Measurements from ENCODE around the gene NLRP1. TPM values are rescaled to one million over a fixed set of nuclear protein-coding genes. Genes with fewer than 3 reads are reported as not detected.

Gene NLRP1
- total RNA-seq, 1 donor from 2014 or later = 7.8 TPM

- Mint-ChIP-seq H3K9me3 (ENCODE audit: unreplicated experiment) (no peaks in the 10 kb centered on the region), H3K4me1 (ENCODE audit: unreplicated experiment) (peaks cover 10% of the 10 kb centered on the region), H3K27ac (ENCODE audit: unreplicated experiment) (no peak overlapping the region)
Measured at GRCh38 chr17:5552841-5553240, 31.5 kb downstream of the NLRP1 start.

DNA sequence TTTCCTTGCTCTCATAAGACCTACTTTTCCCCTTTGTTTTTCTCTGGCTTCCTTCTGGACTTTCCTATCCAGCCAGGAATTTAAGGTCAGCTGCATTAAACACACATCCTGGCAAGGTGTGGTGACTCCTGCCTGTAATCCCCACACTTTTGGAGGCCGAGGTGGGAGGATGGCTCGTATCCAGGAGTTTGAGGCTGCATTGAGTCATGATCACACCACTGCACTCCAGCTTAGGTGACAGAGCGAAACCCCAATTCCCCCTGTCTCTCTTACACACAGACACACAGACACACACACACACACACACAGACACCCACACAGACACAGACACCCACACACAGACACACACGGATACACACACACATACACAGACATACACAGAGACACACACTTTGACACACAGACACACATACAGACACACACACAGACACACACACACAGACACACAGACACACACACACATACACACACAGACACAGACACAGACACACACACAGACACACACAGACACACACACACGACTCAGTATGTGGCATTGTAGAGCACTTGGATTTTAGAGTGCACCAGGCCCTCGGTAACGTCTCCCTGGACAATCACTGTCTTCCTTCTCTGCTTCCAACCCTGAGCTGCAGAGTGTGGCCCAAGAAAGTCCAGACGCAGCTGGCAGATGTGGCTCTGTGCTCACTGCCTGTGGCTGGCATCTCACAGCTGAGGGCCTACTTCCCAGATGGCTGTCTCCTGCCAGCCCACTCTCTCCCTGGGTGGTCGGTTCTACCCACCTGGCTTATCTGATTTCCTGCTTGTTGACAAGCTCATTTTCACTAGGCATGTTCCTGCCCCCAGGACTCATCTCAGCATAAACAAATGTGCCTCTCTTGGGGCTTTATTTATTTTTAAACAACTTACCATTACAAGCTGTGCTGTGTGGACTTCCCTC lies 39.0 kb downstream of the NLRP1 start:
- H3K9me3 Mint-ChIP-seq (ENCODE audit: unreplicated experiment) = no peaks in the 10 kb centered on the region
- TF ChIP-seq CTCF (IDR thresholded peaks at IDR 0.05; ENCODE audit: unreplicated experiment) = no peak
- peaks cover 2% of the 10 kb centered on the region for H3K4me1 Mint-ChIP-seq (ENCODE audit: unreplicated experiment)

More at GRCh38 chr17:5552841-5553240, 31.5 kb downstream of the NLRP1 start:
- Mint-ChIP-seq H3K36me3 (ENCODE audit: low read depth, unreplicated experiment) (no peaks in the 10 kb centered on the region), H3K4me3 (ENCODE audit: unreplicated experiment) (no peak overlapping the region), H3K27me3 (ENCODE audit: unreplicated experiment) (no peaks in the 10 kb centered on the region)
- DNase-seq (ENCODE audit: low spot score) = no peak
- TF ChIP-seq CTCF (IDR thresholded peaks at IDR 0.05; ENCODE audit: unreplicated experiment) = no peak

GRCh38 chr17:5544115-5544514 lies 40.2 kb downstream of the NLRP1 start:
- peaks cover 2% of the 10 kb centered on the region for H3K4me1 Mint-ChIP-seq (ENCODE audit: unreplicated experiment)
- H3K9me3 Mint-ChIP-seq (ENCODE audit: unreplicated experiment) = no peaks in the 10 kb centered on the region
- no peak overlapping the region for H3K27ac Mint-ChIP-seq (ENCODE audit: unreplicated experiment)
- TF ChIP-seq CTCF (IDR thresholded peaks at IDR 0.05; ENCODE audit: unreplicated experiment) = no peak
- peaks cover 16% of the 10 kb centered on the region for H3K27me3 Mint-ChIP-seq (ENCODE audit: unreplicated experiment)
- DNase-seq (ENCODE audit: low spot score) = no peak
- H3K36me3 Mint-ChIP-seq (ENCODE audit: low read depth, unreplicated experiment) = peaks cover 9% of the 10 kb centered on the region
- no peak overlapping the region for H3K4me3 Mint-ChIP-seq (ENCODE audit: unreplicated experiment)

More for the DNA sequence above, 39.0 kb downstream of the NLRP1 start:
- H3K4me3 Mint-ChIP-seq (ENCODE audit: unreplicated experiment) = no peak overlapping the region
- peaks cover 15% of the 10 kb centered on the region for H3K27me3 Mint-ChIP-seq (ENCODE audit: unreplicated experiment)
- peaks cover 9% of the 10 kb centered on the region for H3K36me3 Mint-ChIP-seq (ENCODE audit: low read depth, unreplicated experiment)
- no peak for DNase-seq (ENCODE audit: low spot score)
- H3K27ac Mint-ChIP-seq (ENCODE audit: unreplicated experiment) = no peak overlapping the region

- H3K9me3 Mint-ChIP-seq (ENCODE audit: unreplicated experiment) = no peaks in the 10 kb centered on the region
- no peak for TF ChIP-seq CTCF (IDR thresholded peaks at IDR 0.05; ENCODE audit: unreplicated experiment)
- no peak overlapping the region for H3K27ac Mint-ChIP-seq (ENCODE audit: unreplicated experiment)
- H3K4me1 Mint-ChIP-seq (ENCODE audit: unreplicated experiment) = peaks cover 2% of the 10 kb centered on the region
- peaks cover 9% of the 10 kb centered on the region for H3K36me3 Mint-ChIP-seq (ENCODE audit: low read depth, unreplicated experiment)
- no peak overlapping the region for H3K4me3 Mint-ChIP-seq (ENCODE audit: unreplicated experiment)
- DNase-seq (ENCODE audit: low spot score) = no peak
- H3K27me3 Mint-ChIP-seq (ENCODE audit: unreplicated experiment) = peaks cover 16% of the 10 kb centered on the region
Measured at GRCh38 chr17:5541610-5542202, 42.6 kb downstream of the NLRP1 start.

GRCh38 chr17:5540321-5540720 lies 44.0 kb downstream of the NLRP1 start:
- Mint-ChIP-seq H3K4me3 (ENCODE audit: unreplicated experiment) (no peak overlapping the region), H3K4me1 (ENCODE audit: unreplicated experiment) (peaks cover under 1% of the 10 kb centered on the region), H3K36me3 (ENCODE audit: low read depth, unreplicated experiment) (peaks cover 5% of the 10 kb centered on the region), H3K27me3 (ENCODE audit: unreplicated experiment) (peaks cover 15% of the 10 kb centered on the region), H3K9me3 (ENCODE audit: unreplicated experiment) (no peaks in the 10 kb centered on the region), H3K27ac (ENCODE audit: unreplicated experiment) (peak overlapping the region; percentile 54)
- no peak for DNase-seq (ENCODE audit: low spot score)
- no peak for TF ChIP-seq CTCF (IDR thresholded peaks at IDR 0.05; ENCODE audit: unreplicated experiment)

Measured in endothelial cell (in vitro differentiated cells).